OCI-M2 (cell line): ENCODE measurements around the gene MAPK4.
"Not testable (repeated sequence)": the region's sequence is repeated elsewhere in the genome, so short reads cannot be mapped to it uniquely, and the experiment has no call there.

ENCODE experiments used
- DNase-seq: peaks from one replicate; lab custom pipeline; 2025; ENCODE audit not compliant: unreplicated experiment; lab: John Stamatoyannopoulos, UW

MAPK4 gene

GRCh38 chr18:50573196-50573595 lies 13.3 kb downstream of the MAPK4 start:
- not testable (repeated sequence) for DNase-seq

- no peak for DNase-seq
These were observed 13.8 kb downstream of the MAPK4 start for GRCh38 chr18:50573679-50574078.

- no peak for DNase-seq
These were observed 18.1 kb downstream of the MAPK4 start for GRCh38 chr18:50578030-50578429.

- no peak for DNase-seq
These were observed 18.8 kb downstream of the MAPK4 start for GRCh38 chr18:50578651-50579050.

GRCh38 chr18:50579061-50579774 lies 19.3 kb downstream of the MAPK4 start:
- DNase-seq, result no peak

- no peak for DNase-seq
These were observed 21.6 kb downstream of the MAPK4 start for GRCh38 chr18:50581517-50581916.

- DNase-seq, result no peak
These were observed 22.6 kb downstream of the MAPK4 start for GRCh38 chr18:50582500-50582899.

- DNase-seq, result no peak
These were observed 26.8 kb downstream of the MAPK4 start for GRCh38 chr18:50586710-50587109.

GRCh38 chr18:50590593-50590992 lies 30.7 kb downstream of the MAPK4 start:
- no peak for DNase-seq

- no peak for DNase-seq
These were observed 34.1 kb downstream of the MAPK4 start for GRCh38 chr18:50594012-50594411.

- DNase-seq, result no peak
These were observed 35.1 kb downstream of the MAPK4 start for GRCh38 chr18:50594942-50595341.

GRCh38 chr18:50602466-50602865 lies 42.6 kb downstream of the MAPK4 start:
- no peak for DNase-seq

- DNase-seq, result no peak
These were observed 46.7 kb downstream of the MAPK4 start for GRCh38 chr18:50606609-50607008.

GRCh38 chr18:50607378-50607926 lies 47.6 kb downstream of the MAPK4 start:
- no peak for DNase-seq

GRCh38 chr18:50609171-50609570 lies 49.3 kb downstream of the MAPK4 start:
- DNase-seq, result not testable (repeated sequence)

- DNase-seq, result no peak
These were observed 50.5 kb downstream of the MAPK4 start for GRCh38 chr18:50610349-50610748.

- DNase-seq, result no peak
These were observed 51.6 kb downstream of the MAPK4 start for GRCh38 chr18:50611529-50611941.

- no peak for DNase-seq
These were observed 55.0 kb downstream of the MAPK4 start for GRCh38 chr18:50614838-50615237.

GRCh38 chr18:50616484-50617048 lies 56.7 kb downstream of the MAPK4 start:
- no peak for DNase-seq

- no peak for DNase-seq
These were observed 60.0 kb downstream of the MAPK4 start for GRCh38 chr18:50619861-50620275.

- no peak for DNase-seq
These were observed 60.4 kb downstream of the MAPK4 start for GRCh38 chr18:50620319-50620718.

- DNase-seq, result no peak
These were observed 61.5 kb downstream of the MAPK4 start for GRCh38 chr18:50621366-50621765.

GRCh38 chr18:50622320-50622719 lies 62.4 kb downstream of the MAPK4 start:
- DNase-seq, result no peak
